HG03060 (cell line): ENCODE measurements around the gene CSMD2.

Source experiments
- ATAC-seq: cut with Tn5 transposase; IDR thresholded peaks from one replicate; pipeline ENCODE4 v1.9.1; 2021; ENCODE audit warnings: low read depth, moderate number of reproducible peaks; ENCODE audit not compliant: unreplicated experiment

CSMD2 gene

GRCh38 chr1:34162852-34163766 is 1.9 kb downstream of the CSMD2 start:
- ATAC-seq, result no peak

GRCh38 chr1:34156739-34157138 is 8.3 kb downstream of the CSMD2 start:
- no peak for ATAC-seq

GRCh38 chr1:34155860-34156259 is 9.2 kb downstream of the CSMD2 start:
- ATAC-seq, result no peak

- no peak for ATAC-seq
Measured at GRCh38 chr1:34153246-34153645, 11.8 kb downstream of the CSMD2 start.

- ATAC-seq, result no peak
Measured at GRCh38 chr1:34149501-34149900, 15.5 kb downstream of the CSMD2 start.

- ATAC-seq, result no peak
Measured at GRCh38 chr1:34147301-34147700, 17.7 kb downstream of the CSMD2 start.

GRCh38 chr1:34144766-34145165 is 20.3 kb downstream of the CSMD2 start:
- ATAC-seq, result no peak

- ATAC-seq, result no peak
Measured at GRCh38 chr1:34143975-34144374, 21.1 kb downstream of the CSMD2 start.

- no peak for ATAC-seq
Measured at GRCh38 chr1:34140011-34140676, 24.9 kb downstream of the CSMD2 start.

GRCh38 chr1:34137411-34137810 is 27.6 kb downstream of the CSMD2 start:
- ATAC-seq, result no peak

GRCh38 chr1:34132161-34132420 is 32.9 kb downstream of the CSMD2 start:
- no peak for ATAC-seq

GRCh38 chr1:34131396-34132160 is 33.5 kb downstream of the CSMD2 start:
- no peak for ATAC-seq

GRCh38 chr1:34130306-34130705 is 34.7 kb downstream of the CSMD2 start:
- ATAC-seq, result no peak

GRCh38 chr1:34129630-34130029 is 35.4 kb downstream of the CSMD2 start:
- no peak for ATAC-seq

GRCh38 chr1:34128186-34128889 is 36.7 kb downstream of the CSMD2 start:
- ATAC-seq, result no peak

- ATAC-seq, result no peak
Measured at GRCh38 chr1:34127006-34128000, 37.7 kb downstream of the CSMD2 start.

GRCh38 chr1:34126486-34126885 is 38.5 kb downstream of the CSMD2 start:
- ATAC-seq, result no peak

- ATAC-seq, result no peak
Measured at GRCh38 chr1:34125721-34126380, 39.2 kb downstream of the CSMD2 start.
